HepG2 (cell line): ENCODE results near the gene PCOLCE2. TPM values are rescaled to one million over a fixed set of nuclear protein-coding genes. Genes with fewer than 3 reads are reported as not detected.

Experiments
- ATAC-seq: fragments of 200-7000 bp; cut with Tn5 transposase; 3 replicates; pipeline ENCODE4 v1.9.1; 2020; ENCODE audit warnings: mild to moderate bottlenecking, moderate library complexity
- BruUV-seq: library from RNA; stranded (reverse); fragments of 400-500 nt; replicated peaks from 2 replicates; lab custom pipeline; 2021; lab: Mats Ljungman, UMichigan
- CTCF ChIA-PET: fragments of 300-600 bp; formaldehyde crosslinking; extraction: SDS; loops from one replicate; lab custom pipeline; 2021; ENCODE audit warnings: low total read pairs, inconsistent platforms, low intra/inter-chr PET ratio; lab: Yijun Ruan, JAX
- POLR2A ChIA-PET: fragments of 350-600 bp; sonication (Branson Sonifier 250); formaldehyde crosslinking; loops from one replicate; lab custom pipeline; 2020; ENCODE audit warnings: antibody characterized with exemption, inconsistent platforms; lab: Yijun Ruan, JAX
- DNase-seq: peaks from one replicate; pipeline ENCODE4 v3.0.0-alpha.2; 2015; ENCODE audit warnings: low spot score
- FAIRE-seq: peaks from 3 replicates; lab custom pipeline; 2011; peaks lifted over from hg19 to GRCh38; lab: Jason Lieb, UNC
- H2AFZ ChIP-seq: one replicate; pipeline ENCODE4 v1.6.1; 2011; ENCODE audit warnings: low read length, inconsistent platforms
- H3K27ac ChIP-seq: fragments of 300-600 bp; 3 replicates; pipeline ENCODE4 v1.8.0; 2011; ENCODE audit warnings: mixed run types, mild to moderate bottlenecking, mixed read lengths, low read length, inconsistent platforms; ENCODE audit not compliant: insufficient read depth; ENCODE audit errors: extremely low read length
- H3K27me3 ChIP-seq, 2 experiments: fragments of 200-600 bp in 1 of 2; 2 replicates in 1 of 2; 3 replicates in 1 of 2; pipeline versions ENCODE4 v1.6.0 to v1.8.0; 2011; ENCODE audit warnings: low read length in 2 of 2, mild to moderate bottlenecking in 2 of 2, moderate library complexity in 2 of 2, inconsistent platforms in 1 of 2; ENCODE audit not compliant: insufficient read depth in 2 of 2, control insufficient read depth in 1 of 2
- H3K36me3 ChIP-seq, 2 experiments: fragments of 200-600 bp in 1 of 2; replicated peaks in 1 of 2; 2 replicates in 1 of 2; 3 replicates in 1 of 2; pipeline versions ENCODE4 v1.5.1 to v1.8.0; 2011; ENCODE audit warnings: low read length in 2 of 2, inconsistent platforms in 1 of 2; ENCODE audit not compliant: insufficient read depth in 2 of 2, control insufficient read depth in 1 of 2
- H3K4me1 ChIP-seq: 2 replicates; pipeline ENCODE4 v1.5.1; 2012; ENCODE audit warnings: low read length, inconsistent platforms; ENCODE audit not compliant: insufficient read depth
- H3K4me2 ChIP-seq: 2 replicates; pipeline ENCODE4 v1.6.0; 2011; ENCODE audit warnings: low read depth, low read length, inconsistent platforms
- H3K4me3 ChIP-seq, 3 experiments: fragments of 200-600 bp in 1 of 3; sonication (generic), shearing (Covaris generic) in 1 of 3; replicated peaks in 1 of 3; 2 replicates each; pipeline ENCODE4 v1.5.1; 2011 to 2016; ENCODE audit warnings: low read length in 3 of 3, inconsistent platforms in 2 of 3, low read depth in 2 of 3, mild to moderate bottlenecking in 2 of 3, control low read depth in 1 of 3, mixed read lengths in 1 of 3; ENCODE audit not compliant: insufficient read depth in 1 of 3
- H3K79me2 ChIP-seq: one replicate; pipeline ENCODE4 v1.6.1; 2011; ENCODE audit warnings: low read length, inconsistent platforms; ENCODE audit not compliant: insufficient read depth
- H3K9ac ChIP-seq: 2 replicates; pipeline ENCODE4 v1.6.0; 2011; ENCODE audit warnings: mild to moderate bottlenecking, low read depth, low read length, inconsistent platforms; ENCODE audit not compliant: insufficient read depth
- H3K9me3 ChIP-seq: 2 replicates; pipeline ENCODE4 v1.5.1; 2012; ENCODE audit warnings: mild to moderate bottlenecking, low read length
- H4K20me1 ChIP-seq: 2 replicates; pipeline ENCODE4 v1.6.0; 2011; ENCODE audit warnings: inconsistent platforms, mild to moderate bottlenecking, low read length, moderate library complexity; ENCODE audit not compliant: insufficient read depth
- CREM ChIP-seq, 2 experiments: sonication (generic) in 1 of 2; formaldehyde crosslinking in 1 of 2; IDR thresholded peaks; 2 replicates each; pipeline versions ENCODE4 v1.4.0 to v1.6.1; 2016 to 2020; ENCODE audit warnings: antibody characterized with exemption in 1 of 2, mild to moderate bottlenecking in 1 of 2, missing genetic modification reagents in 1 of 2
- CSRNP2 ChIP-seq: sonication (generic); formaldehyde crosslinking; conservative IDR thresholded peaks from 2 replicates; pipeline ENCODE4 v1.8.0; 2022; ENCODE audit warnings: low read depth, missing genetic modification reagents
- ESRRA ChIP-seq: sonication (generic); formaldehyde crosslinking; IDR thresholded peaks from 2 replicates; pipeline ENCODE4 v1.5.1; 2020; ENCODE audit warnings: mild to moderate bottlenecking, low read depth, missing genetic modification reagents
- FLYWCH1 ChIP-seq: sonication (generic); formaldehyde crosslinking; IDR thresholded peaks from 2 replicates; pipeline ENCODE4 v1.8.1; 2023; ENCODE audit warnings: mild to moderate bottlenecking, missing genetic modification reagents
- GABPA ChIP-seq, 2 experiments: IDR thresholded peaks; 2 replicates each; pipeline ENCODE4 v1.6.1; 2011 to 2016; ENCODE audit warnings: low read depth in 2 of 2, low read length in 1 of 2, missing biosample characterization in 1 of 2, missing genetic modification characterization in 1 of 2
- HNRNPL ChIP-seq: fragments of 200-400 bp; formaldehyde crosslinking; IDR thresholded peaks from 2 replicates; pipeline ENCODE4 v1.6.1; 2017; ENCODE audit warnings: mild to moderate bottlenecking, low read depth, low read length
- HOXA5 ChIP-seq: sonication (generic); formaldehyde crosslinking; IDR thresholded peaks from 2 replicates; pipeline ENCODE4 v1.4.0; 2020; ENCODE audit warnings: missing genetic modification reagents
- KAT2B ChIP-seq: fragments of 150-350 bp; IDR thresholded peaks from 2 replicates; pipeline ENCODE4 v1.6.1; 2014; ENCODE audit warnings: low read depth, low read length, borderline replicate concordance
- MATR3 ChIP-seq: sonication (generic); formaldehyde crosslinking; IDR thresholded peaks from 2 replicates; pipeline ENCODE4 v1.4.0; 2020; ENCODE audit warnings: missing genetic modification reagents
- MTA1 ChIP-seq: sonication (generic); formaldehyde crosslinking; IDR thresholded peaks from 2 replicates; pipeline ENCODE4 v1.4.0; 2020; ENCODE audit warnings: missing genetic modification reagents, mild to moderate bottlenecking, borderline replicate concordance
- NCOR1 ChIP-seq: fragments of 200-600 bp; sonication (generic); IDR thresholded peaks from 2 replicates; pipeline ENCODE4 v1.7.0; 2017; ENCODE audit warnings: antibody characterized with exemption, low read length, borderline replicate concordance
- SMARCE1 ChIP-seq: fragments of 450-650 bp; IDR thresholded peaks from 2 replicates; pipeline ENCODE4 v1.6.1; 2017; ENCODE audit warnings: borderline replicate concordance
- ZBTB14 ChIP-seq: sonication (generic); formaldehyde crosslinking; IDR thresholded peaks from 2 replicates; pipeline ENCODE4 v1.4.0; 2020; ENCODE audit warnings: missing genetic modification reagents
- ZNF3 ChIP-seq: IDR thresholded peaks from 2 replicates; pipeline ENCODE4 v1.7.0; 2017; ENCODE audit warnings: inconsistent platforms
- ZNF367 ChIP-seq: sonication (generic); formaldehyde crosslinking; IDR thresholded peaks from 2 replicates; pipeline ENCODE4 v1.4.0; 2020; ENCODE audit warnings: missing genetic modification reagents, borderline replicate concordance
- ZNF605 ChIP-seq: sonication (generic); formaldehyde crosslinking; IDR thresholded peaks from 2 replicates; pipeline ENCODE4 v1.8.0; 2022; ENCODE audit warnings: mild to moderate bottlenecking, missing genetic modification reagents
- ZNF720 ChIP-seq: sonication (generic); formaldehyde crosslinking; IDR thresholded peaks from 2 replicates; pipeline ENCODE4 v1.4.0; 2020; ENCODE audit warnings: missing genetic modification reagents
- ZNF749 ChIP-seq: sonication (generic); formaldehyde crosslinking; IDR thresholded peaks from 2 replicates; pipeline ENCODE4 v1.8.0; 2022; ENCODE audit warnings: mild to moderate bottlenecking, missing genetic modification reagents, moderate library complexity, borderline replicate concordance
- ZNF781 ChIP-seq: sonication (generic); formaldehyde crosslinking; IDR thresholded peaks from 2 replicates; pipeline ENCODE4 v1.5.1; 2020; ENCODE audit warnings: borderline replicate concordance, mild to moderate bottlenecking, missing genetic modification reagents; ENCODE audit errors: not compliant biosample characterization
- WGBS: methylation state at CpG from one replicate; pipeline ENCODE4 v1.1.6; 2017; ENCODE audit warnings: low lambda C conversion rate; 5-methylcytosine and 5-hydroxymethylcytosine counted together
- in situ Hi-C: cut with HindIII; loops from 2 replicates; pipeline ENCODE4 v1.10.0; 2017; ENCODE audit warnings: low pct_unique_long_range_greater_than_20kb; ENCODE audit not compliant: extremely low pct_ligation_motif_present
- intact Hi-C: fragments of 100-400 bp; cut with micrococcal nuclease; formaldehyde crosslinking; loops from one replicate; pipeline ENCODE4 v1.10.0; 2022; ENCODE audit not compliant: unreplicated experiment
- polyA plus RNA-seq, 8 experiments: library from polyadenylated mRNA; depleted of rRNA in 3 of 8; stranded (reverse) in 7 of 8; unstranded in 1 of 8; fragments of >200 nt; fragmentation: Illumina TruSeq in 4 of 8; extraction: Trizol in 4 of 8; gene quantifications; 2 replicates each; pipeline versions ENCODE4 v1.2.1 to v1.2.3, GENCODE V29; 2011 to 2016; ENCODE audit warnings: low read depth in 4 of 8, missing spikeins in 1 of 8, mixed read lengths in 1 of 8; ENCODE audit not compliant: insufficient read depth in 1 of 8
- total RNA-seq, 5 experiments: library from RNA; depleted of rRNA; stranded (reverse); fragments of >200 nt; fragmentation: Illumina TruSeq; extraction: Trizol; gene quantifications; 2 replicates each; pipeline ENCODE4 v1.2.3, GENCODE V29; 2016; ENCODE audit warnings: low read depth in 1 of 5

PCOLCE2 gene
- total and polyA plus RNA-seq, 2 of the 13 experiments (the other 11 are each of a cell fraction or from before 2014, with no cell fraction given): 0.71 to 2.0 TPM

- no peak for TF ChIP-seq ZNF749
- no peak for TF ChIP-seq HOXA5 (CRISPR knock-in tag)
- no peak for TF ChIP-seq ZNF605 (CRISPR knock-in tag)
- TF ChIP-seq KAT2B: no peak
- TF ChIP-seq HNRNPL: no peak
- no peak for TF ChIP-seq ZNF367
- no peak for TF ChIP-seq MTA1 (CRISPR knock-in tag)
- no peak for TF ChIP-seq NCOR1
- TF ChIP-seq SMARCE1: no peak
- TF ChIP-seq ESRRA (CRISPR knock-in tag): no peak
- TF ChIP-seq ZNF3 (CRISPR knock-in tag): no peak
- TF ChIP-seq ZNF781 (CRISPR knock-in tag): no peak
- TF ChIP-seq CREM (IDR thresholded peaks at IDR 0.05): no peak
- no peak for TF ChIP-seq CREM (CRISPR knock-in tag; IDR thresholded peaks at IDR 0.05)
- TF ChIP-seq ZNF720: no peak
- TF ChIP-seq FLYWCH1 (CRISPR knock-in tag): no peak
These were observed 44.4 kb downstream of the PCOLCE2 start (continued) for GRCh38 chr3:142844339-142844977.

- Histone ChIP-seq H2AFZ (no peak overlapping the region), H3K4me2 (no peak overlapping the region), H3K36me3 (no peaks in the 10 kb centered on the region), H3K9me3 (no peaks in the 10 kb centered on the region), H3K4me1 (no peaks in the 10 kb centered on the region), H3K27ac (no peak overlapping the region), H3K79me2 (no peaks in the 10 kb centered on the region), H3K4me3 (no peak overlapping the region), H3K9ac (no peak overlapping the region), H4K20me1 (no peaks in the 10 kb centered on the region), H3K27me3 (no peaks in the 10 kb centered on the region)
- in situ Hi-C loops (no loop called here), intact Hi-C loops (no loop called here)
- ChIA-PET POLR2A (no interaction called here), CTCF (no interaction called here)
- FAIRE-seq: no peak
- DNase-seq: no peak
- WGBS: 68% methylated on average over 2 of the region's 2 CpGs
- no peak for ATAC-seq
- no TSS peak for BruUV-seq
- TF ChIP-seq MATR3 (no peak), GABPA (IDR thresholded peaks at IDR 0.05; ENCODE audit: low read depth, low read length) (no peak), GABPA (CRISPR knock-in tag; IDR thresholded peaks at IDR 0.05; ENCODE audit: low read depth) (no peak), CSRNP2 (CRISPR knock-in tag) (no peak), ZBTB14 (CRISPR knock-in tag) (no peak)
These were observed 49.1 kb downstream of the PCOLCE2 start for GRCh38 chr3:142839831-142840230.
